ENCODE results near the gene FKBP14.
"Not testable (repeated sequence)": the region's sequence is repeated elsewhere in the genome, so short reads cannot be mapped to it uniquely, and the experiment has no call there.

FKBP14 gene

GRCh38 chr7:30026229-30027064 lies at the start of gene FKBP14:
TSS of gene FKBP14 (minus strand) at chr7:30026702. CDS start at chr7:30026508, 194 bp downstream.
- DNase-seq (ENCODE audit: low read depth, low spot score) = peak; percentile 78

GRCh38 chr7:30074422-30075030 lies 48.0 kb upstream of the FKBP14 start:
- no peak for DNase-seq (ENCODE audit: low read depth, low spot score)

- DNase-seq (ENCODE audit: low read depth, low spot score) = no peak
These were observed 46.2 kb upstream of the FKBP14 start for GRCh38 chr7:30072735-30073134.

GRCh38 chr7:30070052-30070451 lies 43.5 kb upstream of the FKBP14 start:
- no peak for DNase-seq (ENCODE audit: low read depth, low spot score)

- no peak for DNase-seq (ENCODE audit: low read depth, low spot score)
These were observed 42.8 kb upstream of the FKBP14 start for GRCh38 chr7:30069096-30069867.

- DNase-seq (ENCODE audit: low read depth, low spot score) = no peak
These were observed 41.6 kb upstream of the FKBP14 start for GRCh38 chr7:30068117-30068516.

- DNase-seq (ENCODE audit: low read depth, low spot score) = no peak
These were observed 40.2 kb upstream of the FKBP14 start for GRCh38 chr7:30066687-30067086.

GRCh38 chr7:30065746-30066145 lies 39.2 kb upstream of the FKBP14 start:
- DNase-seq (ENCODE audit: low read depth, low spot score) = no peak

- no peak for DNase-seq (ENCODE audit: low read depth, low spot score)
These were observed 36.1 kb upstream of the FKBP14 start for GRCh38 chr7:30062587-30062986.

- DNase-seq (ENCODE audit: low read depth, low spot score) = not testable (repeated sequence)
These were observed 35.3 kb upstream of the FKBP14 start for GRCh38 chr7:30061786-30062185.

GRCh38 chr7:30057741-30058140 lies 31.2 kb upstream of the FKBP14 start:
- DNase-seq (ENCODE audit: low read depth, low spot score) = no peak

- no peak for DNase-seq (ENCODE audit: low read depth, low spot score)
These were observed 26.6 kb upstream of the FKBP14 start for GRCh38 chr7:30053068-30053467.

GRCh38 chr7:30049173-30049572 lies 22.7 kb upstream of the FKBP14 start:
- DNase-seq (ENCODE audit: low read depth, low spot score) = no peak

- no peak for DNase-seq (ENCODE audit: low read depth, low spot score)
These were observed 22.1 kb upstream of the FKBP14 start for GRCh38 chr7:30048582-30048981.

GRCh38 chr7:30047124-30047523 lies 20.6 kb upstream of the FKBP14 start:
- DNase-seq (ENCODE audit: low read depth, low spot score) = no peak

GRCh38 chr7:30046127-30046770 lies 19.7 kb upstream of the FKBP14 start:
- DNase-seq (ENCODE audit: low read depth, low spot score) = no peak

GRCh38 chr7:30041526-30042269 lies 15.2 kb upstream of the FKBP14 start:
- no peak for DNase-seq (ENCODE audit: low read depth, low spot score)

GRCh38 chr7:30040938-30041337 lies 14.4 kb upstream of the FKBP14 start:
- DNase-seq (ENCODE audit: low read depth, low spot score) = no peak

GRCh38 chr7:30038196-30038980 lies 11.9 kb upstream of the FKBP14 start:
- DNase-seq (ENCODE audit: low read depth, low spot score) = no peak

GRCh38 chr7:30036220-30036619 lies 9.7 kb upstream of the FKBP14 start:
- DNase-seq (ENCODE audit: low read depth, low spot score) = no peak

All from activated CD4-positive, CD25-positive, alpha-beta regulatory T cell treated with anti-CD3 and anti-CD28 coated beads, Interleukin-2, amount 50 U/mL, for 16 hours (primary cell).